NCI-H345 treated with DMSO at 0.1 percent for 48 hours (cell line): Measurements from ENCODE around the gene GLTPD2.
"Not testable (repeated sequence)": the region's sequence is repeated elsewhere in the genome, so short reads cannot be mapped to it uniquely, and the experiment has no call there.

Source experiments
- DNase-seq: peaks from one replicate; lab custom pipeline; 2025; ENCODE audit not compliant: unreplicated experiment; lab: John Stamatoyannopoulos, UW

The GLTPD2 gene

GRCh38 chr17:4807605-4808377, 19.0 kb downstream of the GLTPD2 start:
- DNase-seq = no peak

GRCh38 chr17:4808378-4808767, 19.6 kb downstream of the GLTPD2 start:
- no peak for DNase-seq

- DNase-seq = no peak
Observed at GRCh38 chr17:4810696-4811290, 22.0 kb downstream of the GLTPD2 start.

DNA sequence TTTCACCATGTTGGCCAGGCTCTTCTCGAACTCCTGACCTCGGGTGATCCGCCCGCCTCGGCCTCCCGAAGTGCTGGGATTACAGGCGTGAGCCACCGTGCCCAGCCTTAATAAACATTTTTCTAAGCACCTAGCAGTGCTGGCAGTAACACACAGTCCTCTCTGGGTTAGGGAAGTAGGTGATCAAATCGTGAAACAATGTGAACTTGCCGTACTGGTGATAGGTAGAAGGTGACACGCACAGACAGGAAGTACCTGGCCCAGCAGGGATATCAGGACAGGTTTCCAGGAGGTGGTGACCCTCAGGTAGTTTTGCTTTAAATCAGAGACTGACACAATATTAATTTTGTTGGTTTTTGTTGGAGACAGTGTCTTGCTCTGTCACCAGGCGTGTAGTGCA, 22.7 kb downstream of the GLTPD2 start:
- no peak for DNase-seq

DNA sequence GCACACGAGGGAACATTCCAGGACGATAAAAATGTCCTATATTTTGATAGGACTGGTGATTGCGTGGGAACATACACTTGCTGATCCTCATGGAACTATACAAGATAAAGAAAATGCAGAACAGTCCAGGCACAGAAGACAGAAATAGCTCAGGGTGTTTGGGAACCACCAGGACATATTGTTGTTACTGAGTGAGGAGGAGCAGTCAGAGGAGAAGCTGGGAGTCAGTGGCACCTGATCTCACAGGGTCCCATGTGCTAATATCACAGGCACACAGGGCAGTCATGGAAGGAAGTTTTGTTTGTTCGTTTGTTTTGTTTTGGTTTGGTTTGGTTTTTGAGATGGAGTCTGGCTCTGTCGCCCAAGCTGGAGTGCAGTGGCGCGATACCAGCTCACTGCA, 23.9 kb downstream of the GLTPD2 start:
- DNase-seq = no peak

DNA sequence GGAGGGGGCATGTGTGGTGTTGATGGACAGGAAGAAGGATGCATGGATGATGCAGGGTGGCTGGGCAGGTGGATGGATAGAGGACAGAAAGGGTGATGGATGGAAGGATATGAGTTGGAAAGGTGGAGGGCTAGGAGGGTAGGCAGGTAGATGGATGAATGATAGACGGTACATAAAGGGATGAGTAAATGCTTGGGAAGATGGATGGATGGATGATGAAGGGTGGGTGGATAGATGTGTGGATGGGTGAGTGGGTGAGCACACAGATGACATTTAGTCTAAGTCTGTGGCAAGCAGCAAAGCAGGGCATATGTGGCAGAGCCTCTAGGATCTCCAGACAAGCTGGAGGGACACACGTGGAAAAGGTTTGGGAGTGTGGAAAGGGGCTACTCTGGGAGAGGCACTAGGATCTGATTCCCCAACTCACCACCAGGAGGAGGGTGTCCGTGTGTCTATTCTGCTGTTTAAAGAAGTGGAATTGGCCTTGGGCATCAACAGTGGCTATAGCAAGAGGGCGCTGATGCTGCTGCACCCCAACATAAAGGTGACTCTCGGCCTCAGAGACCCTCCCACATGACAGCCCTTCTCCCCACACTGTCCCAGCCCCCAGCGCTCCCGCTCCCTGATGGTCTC, 26.4 kb downstream of the GLTPD2 start:
- DNase-seq = no peak

- DNase-seq = no peak
Observed at GRCh38 chr17:4816826-4817225, 28.1 kb downstream of the GLTPD2 start.

GRCh38 chr17:4818276-4818675, 29.5 kb downstream of the GLTPD2 start:
- DNase-seq = no peak

DNA sequence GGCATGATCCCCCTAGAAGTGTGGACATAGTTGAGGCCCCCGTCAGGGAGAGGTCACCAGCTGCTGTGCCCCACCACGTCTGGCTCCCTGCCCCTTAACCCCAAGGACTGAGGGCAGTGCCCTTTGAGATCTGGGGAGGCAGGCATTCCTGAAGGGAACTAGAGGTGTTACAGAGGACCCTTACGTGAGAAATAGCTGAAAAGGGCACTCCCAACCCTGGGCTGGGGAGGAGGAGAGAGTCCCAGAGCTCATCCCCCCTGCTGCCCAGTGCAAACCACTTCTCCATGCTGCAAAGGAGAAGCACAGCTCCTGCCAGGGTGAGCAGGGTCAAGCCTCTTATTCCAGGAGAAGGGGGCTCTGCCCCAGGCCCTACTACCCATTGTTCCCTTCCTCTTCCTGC, 34.1 kb downstream of the GLTPD2 start:
- no peak for DNase-seq

DNA sequence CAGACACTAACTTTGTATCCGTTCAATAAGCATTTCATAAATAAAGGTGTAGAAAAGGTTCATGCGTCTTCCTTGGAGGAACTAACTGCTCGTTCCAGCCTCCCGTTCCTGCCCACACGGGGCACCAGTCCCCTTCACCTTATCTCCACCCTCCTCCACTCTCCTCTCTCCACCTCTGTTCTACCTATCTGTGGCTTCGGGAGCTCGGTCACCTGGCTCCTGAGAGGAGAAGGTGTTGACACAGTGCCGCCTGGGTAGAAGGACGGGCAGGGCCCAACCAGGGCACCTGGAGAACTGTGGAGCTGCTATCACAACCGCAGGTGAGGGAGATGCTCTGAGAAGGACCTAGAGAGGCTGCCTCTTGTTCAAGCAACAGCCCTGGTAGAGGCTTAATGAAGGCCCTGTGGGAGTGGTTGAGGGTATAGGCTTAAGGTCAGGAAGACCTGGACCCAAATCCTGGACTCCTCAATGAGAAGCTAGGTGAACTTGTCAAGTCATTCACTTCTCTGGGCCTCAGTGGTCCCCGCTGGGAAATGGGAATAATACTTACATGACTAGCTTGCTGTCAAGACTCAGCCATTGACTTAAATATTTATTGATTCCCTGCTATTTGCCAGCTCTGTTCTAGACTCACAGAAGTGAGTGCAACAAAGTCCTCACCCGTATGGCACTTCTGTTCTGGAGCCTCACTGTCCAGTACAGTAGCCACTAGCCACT, 34.8 kb downstream of the GLTPD2 start:
- DNase-seq = no peak

- no peak for DNase-seq
Observed at GRCh38 chr17:4827399-4827798, 38.6 kb downstream of the GLTPD2 start.

GRCh38 chr17:4832829-4833177, 44.0 kb downstream of the GLTPD2 start:
- not testable (repeated sequence) for DNase-seq

DNA sequence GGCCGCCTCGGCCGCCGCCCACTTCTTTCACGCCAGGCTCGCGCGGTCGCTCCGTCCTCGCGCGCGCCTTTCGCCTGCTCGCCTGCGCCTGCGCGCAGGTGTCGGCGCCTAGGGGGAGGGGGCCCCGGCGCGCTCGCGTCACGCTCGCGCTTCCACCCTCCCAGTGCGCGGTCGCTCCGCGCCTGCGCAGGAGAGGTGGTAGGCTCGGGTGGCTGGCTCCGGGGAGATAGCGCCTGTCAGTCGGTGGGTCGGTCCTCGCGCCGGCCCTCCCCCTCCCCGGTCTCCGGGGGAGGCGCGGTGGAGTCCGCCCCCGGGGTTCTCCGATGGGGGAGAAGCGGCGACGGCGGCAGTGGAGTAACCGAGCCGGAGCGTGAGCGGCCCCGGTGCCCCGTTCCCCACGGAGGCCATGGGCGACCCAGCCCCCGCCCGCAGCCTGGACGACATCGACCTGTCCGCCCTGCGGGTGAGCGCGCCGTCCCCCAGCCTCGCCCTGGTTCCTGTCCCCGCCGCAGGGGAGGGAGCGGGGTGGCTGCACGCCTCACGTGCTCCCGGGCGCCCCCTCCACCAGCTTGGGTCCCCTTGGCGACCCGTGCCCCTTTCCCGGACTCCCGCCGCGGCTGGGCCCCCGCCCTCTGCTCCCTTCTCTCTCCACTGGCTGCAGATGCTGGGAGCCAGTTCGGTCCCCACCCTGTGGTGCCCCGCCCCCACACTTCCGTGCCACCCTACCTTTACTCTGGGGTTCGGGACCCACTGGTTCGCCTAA, 44.6 kb downstream of the GLTPD2 start, which contains the start of gene MINK1:
MINK1 (plus strand) TSS at position 163 of the 763 bp plus-strand sequence; CDS start at position 407, 244 bp downstream.
- peak; percentile 72 for DNase-seq

DNA sequence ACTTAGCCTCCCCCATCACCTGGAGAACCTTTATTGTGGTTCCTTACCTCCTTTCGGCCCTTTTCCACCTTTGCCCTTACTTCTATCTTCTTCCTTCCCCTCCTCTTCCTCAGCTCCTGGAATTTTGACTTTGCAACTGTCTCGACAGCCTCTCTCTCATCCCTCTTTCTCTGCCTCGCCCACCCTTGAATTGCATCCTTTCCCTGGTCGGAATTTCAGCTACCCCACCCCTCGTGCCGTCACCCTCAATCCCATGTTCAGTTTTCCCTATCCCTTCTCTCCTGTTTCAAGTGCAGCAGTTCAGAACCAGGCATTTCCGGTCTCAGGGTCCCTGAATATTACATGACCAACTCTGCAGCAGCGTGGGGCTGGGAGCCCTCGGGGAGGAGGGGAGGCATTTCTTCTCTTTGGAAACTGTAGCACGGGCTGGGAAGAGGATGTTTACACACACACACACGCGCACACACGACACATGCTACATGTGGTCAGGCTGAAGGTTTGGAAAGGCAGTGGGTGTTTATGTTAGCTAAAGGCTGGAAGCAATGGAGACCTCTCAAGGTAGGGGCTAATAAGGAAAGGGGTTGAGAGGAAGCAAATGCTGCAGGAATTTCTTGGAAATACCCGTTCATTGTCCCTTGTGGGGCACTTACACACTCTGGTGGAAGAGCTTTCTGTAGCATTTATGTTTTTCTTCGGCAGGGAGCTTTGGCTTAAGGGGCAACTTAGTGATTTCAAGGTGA, 45.3 kb downstream of the GLTPD2 start:
- DNase-seq = no peak

GRCh38 chr17:4834681-4835020, 45.9 kb downstream of the GLTPD2 start:
- DNase-seq = no peak

- no peak for DNase-seq
Observed at GRCh38 chr17:4836221-4836620, 47.5 kb downstream of the GLTPD2 start.

- DNase-seq = no peak
Observed at GRCh38 chr17:4837471-4838308, 48.9 kb downstream of the GLTPD2 start.

GRCh38 chr17:4838309-4838785, 49.6 kb downstream of the GLTPD2 start:
- no peak for DNase-seq

GRCh38 chr17:4839221-4839620, 50.5 kb downstream of the GLTPD2 start:
- no peak for DNase-seq
